HEK293 (cell line): Measurements from ENCODE around the gene NAP1L3.

Experiments
- CTCF ChIA-PET: fragments of 350-600 bp; formaldehyde crosslinking; extraction: SDS; loops from one replicate; lab custom pipeline; 2021; ENCODE audit warnings: antibody characterized with exemption; lab: Yijun Ruan, JAX
- POLR2A ChIA-PET: fragments of 300-600 bp; formaldehyde crosslinking; extraction: SDS; loops from one replicate; lab custom pipeline; 2020; ENCODE audit warnings: antibody characterized with exemption, inconsistent platforms; lab: Yijun Ruan, JAX
- H3K27ac ChIP-seq: fragments of 200-500 bp; sonication (Bioruptor generic); 2 replicates; pipeline ENCODE4 v1.5.1; 2014; ENCODE audit warnings: low read depth, low read length, control low read depth, inconsistent platforms; ENCODE audit errors: extremely low read depth
- H3K36me3 ChIP-seq, 2 experiments: fragments of 200-500 bp in 1 of 2; sonication (Bioruptor generic) in 1 of 2; 1 replicate in 1 of 2; 2 replicates in 1 of 2; pipeline ENCODE4 v1.5.1; 2014 to 2017; ENCODE audit warnings: inconsistent platforms in 2 of 2, low read length in 2 of 2; ENCODE audit not compliant: control insufficient read depth in 2 of 2, insufficient read depth in 1 of 2
- H3K4me1 ChIP-seq: fragments of 200-500 bp; sonication (Bioruptor generic); 2 replicates; pipeline ENCODE4 v1.5.1; 2014; ENCODE audit warnings: mild to moderate bottlenecking, low read length, inconsistent platforms; ENCODE audit not compliant: control insufficient read depth, insufficient read depth
- H3K4me3 ChIP-seq: 2 replicates; pipeline ENCODE4 v1.5.1; 2011; ENCODE audit warnings: low read depth, mild to moderate bottlenecking, control low read depth, low read length, moderate library complexity
- H3K9me3 ChIP-seq: fragments of 200-500 bp; sonication (Bioruptor generic); 2 replicates; pipeline ENCODE4 v1.5.1; 2014; ENCODE audit warnings: low read depth, low read length, inconsistent platforms; ENCODE audit not compliant: control insufficient read depth, insufficient read depth
- KLF7 ChIP-seq: fragments of 450-650 bp; formaldehyde crosslinking; IDR thresholded peaks from 2 replicates; pipeline ENCODE4 v1.5.1; 2016; ENCODE audit warnings: missing biosample characterization, missing genetic modification characterization, borderline replicate concordance
- SETDB1 ChIP-seq: IDR thresholded peaks from one replicate; pipeline ENCODE4 v1.6.1; 2017; ENCODE audit warnings: mild to moderate bottlenecking, low read length, moderate library complexity, mixed read lengths; ENCODE audit not compliant: insufficient read length
- SP7 ChIP-seq: fragments of 450-650 bp; formaldehyde crosslinking; IDR thresholded peaks from 2 replicates; pipeline ENCODE4 v1.5.1; 2016; ENCODE audit warnings: missing biosample characterization, missing genetic modification characterization
- ZBTB21 ChIP-seq: fragments of 450-650 bp; formaldehyde crosslinking; IDR thresholded peaks from 2 replicates; pipeline ENCODE4 v1.5.1; 2017; ENCODE audit warnings: missing biosample characterization, missing genetic modification characterization
- ZIC2 ChIP-seq: fragments of 450-650 bp; formaldehyde crosslinking; IDR thresholded peaks from 2 replicates; pipeline ENCODE4 v1.5.1; 2016; ENCODE audit warnings: missing biosample characterization, missing genetic modification characterization
- ZNF114 ChIP-seq: fragments of 450-650 bp; formaldehyde crosslinking; IDR thresholded peaks from 2 replicates; pipeline ENCODE4 v1.5.0; 2017; ENCODE audit warnings: missing biosample characterization, missing genetic modification characterization
- ZNF280C ChIP-seq: fragments of 450-650 bp; formaldehyde crosslinking; IDR thresholded peaks from 2 replicates; pipeline ENCODE4 v1.5.1; 2016; ENCODE audit warnings: missing biosample characterization, missing genetic modification characterization
- ZNF488 ChIP-seq: fragments of 450-650 bp; formaldehyde crosslinking; IDR thresholded peaks from 2 replicates; pipeline ENCODE4 v1.5.1; 2016; ENCODE audit warnings: missing biosample characterization, missing genetic modification characterization
- ZNF513 ChIP-seq: fragments of 450-650 bp; IDR thresholded peaks from 2 replicates; pipeline ENCODE4 v1.5.1; 2018; ENCODE audit warnings: missing biosample characterization, missing genetic modification characterization
- ZNF529 ChIP-seq: fragments of 450-650 bp; formaldehyde crosslinking; IDR thresholded peaks from 2 replicates; pipeline ENCODE4 v1.5.1; 2017; ENCODE audit warnings: missing genetic modification characterization, missing biosample characterization; ENCODE audit not compliant: insufficient replicate concordance
- ZNF544 ChIP-seq: fragments of 450-650 bp; formaldehyde crosslinking; IDR thresholded peaks from 2 replicates; pipeline ENCODE4 v1.5.0; 2017; ENCODE audit warnings: missing biosample characterization, missing genetic modification characterization
- ZNF560 ChIP-seq: fragments of 450-650 bp; formaldehyde crosslinking; IDR thresholded peaks from 2 replicates; pipeline ENCODE4 v1.5.1; 2017; ENCODE audit warnings: missing biosample characterization, missing genetic modification characterization, borderline replicate concordance
- ZNF596 ChIP-seq: fragments of 450-650 bp; IDR thresholded peaks from 2 replicates; pipeline ENCODE4 v1.5.0; 2018; ENCODE audit warnings: missing biosample characterization, mild to moderate bottlenecking, missing genetic modification characterization, moderate library complexity
- ZNF654 ChIP-seq: fragments of 450-650 bp; formaldehyde crosslinking; IDR thresholded peaks from 2 replicates; pipeline ENCODE4 v1.5.1; 2016; ENCODE audit warnings: low read depth, missing biosample characterization, missing genetic modification characterization
- ZNF677 ChIP-seq: fragments of 450-650 bp; IDR thresholded peaks from 2 replicates; pipeline ENCODE4 v1.5.0; 2018; ENCODE audit warnings: missing biosample characterization, mild to moderate bottlenecking, missing genetic modification characterization, moderate library complexity
- ZNF692 ChIP-seq: fragments of 450-650 bp; formaldehyde crosslinking; IDR thresholded peaks from 2 replicates; pipeline ENCODE4 v1.5.1; 2016; ENCODE audit warnings: missing biosample characterization, missing genetic modification characterization

The NAP1L3 gene

GRCh38 chrX:93660575-93660974 is 12.8 kb downstream of the NAP1L3 start (continued):
- no peak for TF ChIP-seq ZNF280C (tag by site-specific recombination)
- no peak for TF ChIP-seq ZNF544 (tag by site-specific recombination)
- no peak for TF ChIP-seq ZNF692
- TF ChIP-seq ZNF114 (tag by site-specific recombination) = no peak
- TF ChIP-seq, all 188 proteins: peak for 0

- ChIA-PET CTCF (no interaction called here), POLR2A (no interaction called here)
- no peaks in the 10 kb centered on the region for H3K9me3 ChIP-seq
- no peaks in the 10 kb centered on the region for H3K36me3 ChIP-seq
- H3K27ac ChIP-seq = no peak overlapping the region
- no peak for TF ChIP-seq ZBTB21 (tag by site-specific recombination)
- no peak overlapping the region for H3K4me3 ChIP-seq
- no peaks in the 10 kb centered on the region for H3K4me1 ChIP-seq
These were observed 24.0 kb downstream of the NAP1L3 start for GRCh38 chrX:93649381-93649780.

- TF ChIP-seq ZNF677 (tag by site-specific recombination) = no peak
- TF ChIP-seq ZIC2 (tag by site-specific recombination) = no peak
- no peak for TF ChIP-seq ZNF513
- TF ChIP-seq SETDB1 = no peak
- no peak for TF ChIP-seq ZNF560 (tag by site-specific recombination)
- no peak for TF ChIP-seq ZNF596 (tag by site-specific recombination)
- TF ChIP-seq ZNF529 = no peak
- TF ChIP-seq ZNF654 (tag by site-specific recombination) = no peak
- no peak for TF ChIP-seq SP7 (tag by site-specific recombination)
- no peak for TF ChIP-seq ZNF488 (tag by site-specific recombination)
- TF ChIP-seq KLF7 = no peak
- no peak overlapping the region for H3K27ac ChIP-seq
- CTCF ChIA-PET = no interaction called here
These were observed 35.8 kb downstream of the NAP1L3 start for GRCh38 chrX:93637591-93637990.

More at GRCh38 chrX:93637591-93637990, 35.8 kb downstream of the NAP1L3 start:
- Histone ChIP-seq H3K4me1 (no peaks in the 10 kb centered on the region), H3K9me3 (no peaks in the 10 kb centered on the region; the same call in 1 of the 2 replicates), H3K36me3 (no peaks in the 10 kb centered on the region), H3K4me3 (no peak overlapping the region)
- POLR2A ChIA-PET = no interaction called here
